ENCODE data around the gene SSPN. TPM values are rescaled to one million over a fixed set of nuclear protein-coding genes. Genes with fewer than 3 reads are reported as not detected.

The SSPN gene
- total RNA-seq, 1 donor from 2014 or later: 6.3 TPM

GRCh38 chr12:26162905-26163304, 32.5 kb upstream of the SSPN start:
- Histone ChIP-seq H3K9ac (ENCODE audit: low read length) (no peak overlapping the region), H2AFZ (ENCODE audit: low read depth, low read length) (no peak overlapping the region), H3K79me2 (ENCODE audit: insufficient read depth, low read length) (no peaks in the 10 kb centered on the region), H3K4me3 (ENCODE audit: insufficient read depth, low read depth, low read length) (no peak overlapping the region), H3K36me3 (ENCODE audit: insufficient read depth, low read length) (no peaks in the 10 kb centered on the region), H3K4me2 (ENCODE audit: low read length) (no peak overlapping the region), H3K4me1 (ENCODE audit: insufficient read depth, low read length) (no peaks in the 10 kb centered on the region), H3K9me3 (ENCODE audit: insufficient read depth, low read depth, low read length) (no peaks in the 10 kb centered on the region), H4K20me1 (ENCODE audit: insufficient read depth, low read length) (no peaks in the 10 kb centered on the region), H3K27me3 (ENCODE audit: insufficient read depth, low read length) (no peaks in the 10 kb centered on the region), H3K27ac (ENCODE audit: low read depth, low read length) (no peak overlapping the region)
- FAIRE-seq (no peak), DNase-seq (ENCODE audit: low read depth) (no peak)
- Mint-ChIP-seq H3K36me3 (ENCODE audit: low read depth, unreplicated experiment) (no peaks in the 10 kb centered on the region), H3K27me3 (ENCODE audit: low read depth, unreplicated experiment) (peaks cover 5% of the 10 kb centered on the region), H3K9me3 (ENCODE audit: unreplicated experiment) (no peaks in the 10 kb centered on the region), H3K4me3 (ENCODE audit: unreplicated experiment) (no peak overlapping the region), H3K4me1 (ENCODE audit: low read depth, unreplicated experiment) (no peaks in the 10 kb centered on the region), H3K27ac (ENCODE audit: unreplicated experiment) (no peak overlapping the region)
- TF ChIP-seq, protein P1, sequence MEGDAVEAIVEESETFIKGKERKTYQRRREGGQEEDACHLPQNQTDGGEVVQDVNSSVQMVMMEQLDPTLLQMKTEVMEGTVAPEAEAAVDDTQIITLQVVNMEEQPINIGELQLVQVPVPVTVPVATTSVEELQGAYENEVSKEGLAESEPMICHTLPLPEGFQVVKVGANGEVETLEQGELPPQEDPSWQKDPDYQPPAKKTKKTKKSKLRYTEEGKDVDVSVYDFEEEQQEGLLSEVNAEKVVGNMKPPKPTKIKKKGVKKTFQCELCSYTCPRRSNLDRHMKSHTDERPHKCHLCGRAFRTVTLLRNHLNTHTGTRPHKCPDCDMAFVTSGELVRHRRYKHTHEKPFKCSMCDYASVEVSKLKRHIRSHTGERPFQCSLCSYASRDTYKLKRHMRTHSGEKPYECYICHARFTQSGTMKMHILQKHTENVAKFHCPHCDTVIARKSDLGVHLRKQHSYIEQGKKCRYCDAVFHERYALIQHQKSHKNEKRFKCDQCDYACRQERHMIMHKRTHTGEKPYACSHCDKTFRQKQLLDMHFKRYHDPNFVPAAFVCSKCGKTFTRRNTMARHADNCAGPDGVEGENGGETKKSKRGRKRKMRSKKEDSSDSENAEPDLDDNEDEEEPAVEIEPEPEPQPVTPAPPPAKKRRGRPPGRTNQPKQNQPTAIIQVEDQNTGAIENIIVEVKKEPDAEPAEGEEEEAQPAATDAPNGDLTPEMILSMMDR (IDR thresholded peaks at IDR 0.05; ENCODE audit: insufficient read depth, low read depth, low read length): no peak
- no peak for TF ChIP-seq EZH2 (IDR thresholded peaks at IDR 0.05; ENCODE audit: insufficient read depth, low read length)

- Mint-ChIP-seq H3K27ac (ENCODE audit: unreplicated experiment) (no peak overlapping the region), H3K36me3 (ENCODE audit: low read depth, unreplicated experiment) (no peaks in the 10 kb centered on the region), H3K4me1 (ENCODE audit: low read depth, unreplicated experiment) (no peaks in the 10 kb centered on the region), H3K9me3 (ENCODE audit: unreplicated experiment) (no peaks in the 10 kb centered on the region), H3K4me3 (ENCODE audit: unreplicated experiment) (no peak overlapping the region), H3K27me3 (ENCODE audit: low read depth, unreplicated experiment) (peaks cover 5% of the 10 kb centered on the region)
- Histone ChIP-seq H3K27me3 (ENCODE audit: insufficient read depth, low read length) (no peaks in the 10 kb centered on the region), H3K4me1 (ENCODE audit: insufficient read depth, low read length) (no peaks in the 10 kb centered on the region), H2AFZ (ENCODE audit: low read depth, low read length) (no peak overlapping the region), H4K20me1 (ENCODE audit: insufficient read depth, low read length) (no peaks in the 10 kb centered on the region), H3K4me2 (ENCODE audit: low read length) (no peak overlapping the region), H3K79me2 (ENCODE audit: insufficient read depth, low read length) (no peaks in the 10 kb centered on the region), H3K9me3 (ENCODE audit: insufficient read depth, low read depth, low read length) (no peaks in the 10 kb centered on the region), H3K27ac (ENCODE audit: low read depth, low read length) (no peak overlapping the region), H3K36me3 (ENCODE audit: insufficient read depth, low read length) (no peaks in the 10 kb centered on the region), H3K9ac (ENCODE audit: low read length) (no peak overlapping the region), H3K4me3 (ENCODE audit: insufficient read depth, low read depth, low read length) (no peak overlapping the region)
- no peak for TF ChIP-seq EZH2 (IDR thresholded peaks at IDR 0.05; ENCODE audit: insufficient read depth, low read length)
- TF ChIP-seq, protein P1 (IDR thresholded peaks at IDR 0.05; ENCODE audit: insufficient read depth, low read depth, low read length): no peak
- DNase-seq (ENCODE audit: low read depth) (no peak), FAIRE-seq (no peak)
Measured at GRCh38 chr12:26164118-26164517, 31.3 kb upstream of the SSPN start.

GRCh38 chr12:26172013-26172412, 23.4 kb upstream of the SSPN start:
- FAIRE-seq (no peak), DNase-seq (ENCODE audit: low read depth) (no peak)
- H3K27me3 ChIP-seq (ENCODE audit: insufficient read depth, low read length): no peaks in the 10 kb centered on the region
- no peak for TF ChIP-seq EZH2 (IDR thresholded peaks at IDR 0.05; ENCODE audit: insufficient read depth, low read length)
- TF ChIP-seq, protein P1 (IDR thresholded peaks at IDR 0.05; ENCODE audit: insufficient read depth, low read depth, low read length): no peak
- no peaks in the 10 kb centered on the region for H3K9me3 ChIP-seq (ENCODE audit: insufficient read depth, low read depth, low read length)
- no peaks in the 10 kb centered on the region for H4K20me1 ChIP-seq (ENCODE audit: insufficient read depth, low read length)
- H2AFZ ChIP-seq (ENCODE audit: low read depth, low read length): no peak overlapping the region
- no peak overlapping the region for H3K4me3 ChIP-seq (ENCODE audit: insufficient read depth, low read depth, low read length)
- no peaks in the 10 kb centered on the region for H3K9me3 Mint-ChIP-seq (ENCODE audit: unreplicated experiment)
- H3K4me1 ChIP-seq (ENCODE audit: insufficient read depth, low read length): no peaks in the 10 kb centered on the region
- no peak overlapping the region for H3K4me3 Mint-ChIP-seq (ENCODE audit: unreplicated experiment)
- H3K4me2 ChIP-seq (ENCODE audit: low read length): no peak overlapping the region
- H3K27me3 Mint-ChIP-seq (ENCODE audit: low read depth, unreplicated experiment): peaks cover 4% of the 10 kb centered on the region
- no peaks in the 10 kb centered on the region for H3K36me3 Mint-ChIP-seq (ENCODE audit: low read depth, unreplicated experiment)
- no peak overlapping the region for H3K27ac ChIP-seq (ENCODE audit: low read depth, low read length)
- no peaks in the 10 kb centered on the region for H3K36me3 ChIP-seq (ENCODE audit: insufficient read depth, low read length)
- H3K27ac Mint-ChIP-seq (ENCODE audit: unreplicated experiment): no peak overlapping the region
- H3K79me2 ChIP-seq (ENCODE audit: insufficient read depth, low read length): no peaks in the 10 kb centered on the region
- H3K9ac ChIP-seq (ENCODE audit: low read length): no peak overlapping the region
- no peaks in the 10 kb centered on the region for H3K4me1 Mint-ChIP-seq (ENCODE audit: low read depth, unreplicated experiment)
